Parathyroid adenoma (tissue), 2 donors: Measurements from ENCODE around the gene KCNH5.

Source experiments
- H2AFZ ChIP-seq: fragments of 300-600 bp; sonication (generic); one replicate; pipeline ENCODE4 v1.7.0; 2017; ENCODE audit warnings: antibody characterized with exemption, mild to moderate bottlenecking
- H3K27ac ChIP-seq: fragments of 300-600 bp; sonication (generic); one replicate; pipeline ENCODE4 v1.7.0; 2017
- H3K27me3 ChIP-seq: fragments of 300-600 bp; sonication (generic); one replicate; pipeline ENCODE4 v1.7.0; 2017; ENCODE audit warnings: low read length; ENCODE audit not compliant: control insufficient read depth, insufficient read depth
- H3K36me3 ChIP-seq: fragments of 300-600 bp; sonication (generic); one replicate; pipeline ENCODE4 v1.7.0; 2017; ENCODE audit warnings: low read length; ENCODE audit not compliant: control insufficient read depth, insufficient read depth
- H3K4me1 ChIP-seq: fragments of 300-600 bp; sonication (generic); one replicate; pipeline ENCODE4 v1.7.0; 2017; ENCODE audit warnings: control low read depth
- H3K4me2 ChIP-seq: fragments of 300-600 bp; sonication (generic); one replicate; pipeline ENCODE4 v1.7.0; 2017; ENCODE audit warnings: low read length
- H3K4me3 ChIP-seq: fragments of 300-600 bp; sonication (generic); one replicate; pipeline ENCODE4 v1.7.0; 2017; ENCODE audit warnings: low read depth, low read length
- H3K79me2 ChIP-seq: fragments of 300-600 bp; sonication (generic); one replicate; pipeline ENCODE4 v1.7.0; 2017; ENCODE audit warnings: control low read depth
- H3K9ac ChIP-seq: fragments of 300-600 bp; sonication (generic); one replicate; pipeline ENCODE4 v1.7.0; 2017; ENCODE audit warnings: mild to moderate bottlenecking
- H3K9me3 ChIP-seq: fragments of 300-600 bp; sonication (generic); one replicate; pipeline ENCODE4 v1.7.0; 2017; ENCODE audit warnings: low read length; ENCODE audit not compliant: control insufficient read depth
- CTCF ChIP-seq: fragments of 300-600 bp; sonication (generic); IDR thresholded peaks from one replicate; pipeline ENCODE4 v1.7.0; 2017; ENCODE audit warnings: antibody characterized with exemption, mild to moderate bottlenecking
- donor health status: primary hyperparathyroidism.

The KCNH5 gene

DNA sequence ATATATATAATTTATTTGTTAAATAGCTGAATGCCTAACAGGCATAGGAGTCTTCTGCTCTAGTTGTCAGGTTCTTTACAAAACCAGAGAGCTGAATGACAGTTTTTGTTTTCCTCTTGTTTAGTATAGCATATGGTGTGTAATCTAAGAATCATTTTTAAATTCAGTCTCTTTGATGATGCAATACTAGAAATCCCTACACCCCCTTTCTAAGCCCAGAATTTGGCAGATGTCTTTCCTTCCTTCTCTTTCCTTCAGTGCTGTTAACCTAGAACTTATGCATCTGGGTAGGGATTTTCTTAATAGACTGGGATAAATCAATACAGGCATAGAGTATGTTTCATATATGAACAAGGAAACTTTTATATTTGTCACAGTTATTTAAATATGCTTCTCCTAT lies 198.1 kb downstream of the KCNH5 start:
- Histone ChIP-seq H3K27me3 (no peaks in the 10 kb centered on the region), H3K4me1 (no peaks in the 10 kb centered on the region), H3K79me2 (no peaks in the 10 kb centered on the region), H2AFZ (no peak overlapping the region), H3K4me3 (no peak overlapping the region), H3K27ac (no peak overlapping the region), H3K36me3 (no peaks in the 10 kb centered on the region), H3K9me3 (no peaks in the 10 kb centered on the region), H3K4me2 (no peak overlapping the region), H3K9ac (no peak overlapping the region)
- TF ChIP-seq CTCF: no peak

GRCh38 chr14:62844546-62844945 lies 200.7 kb downstream of the KCNH5 start:
- H3K9me3 ChIP-seq: no peaks in the 10 kb centered on the region
- H3K4me2 ChIP-seq: no peak overlapping the region
- H3K27ac ChIP-seq: no peak overlapping the region
- no peaks in the 10 kb centered on the region for H3K27me3 ChIP-seq
- H3K36me3 ChIP-seq: no peaks in the 10 kb centered on the region
- H3K79me2 ChIP-seq: no peaks in the 10 kb centered on the region
- no peak overlapping the region for H3K4me3 ChIP-seq
- H2AFZ ChIP-seq: no peak overlapping the region
- TF ChIP-seq CTCF: no peak
- H3K4me1 ChIP-seq: no peaks in the 10 kb centered on the region
- H3K9ac ChIP-seq: no peak overlapping the region

GRCh38 chr14:62824086-62824485 lies 221.2 kb downstream of the KCNH5 start:
- no peaks in the 10 kb centered on the region for H3K27me3 ChIP-seq
- no peaks in the 10 kb centered on the region for H3K36me3 ChIP-seq

DNA sequence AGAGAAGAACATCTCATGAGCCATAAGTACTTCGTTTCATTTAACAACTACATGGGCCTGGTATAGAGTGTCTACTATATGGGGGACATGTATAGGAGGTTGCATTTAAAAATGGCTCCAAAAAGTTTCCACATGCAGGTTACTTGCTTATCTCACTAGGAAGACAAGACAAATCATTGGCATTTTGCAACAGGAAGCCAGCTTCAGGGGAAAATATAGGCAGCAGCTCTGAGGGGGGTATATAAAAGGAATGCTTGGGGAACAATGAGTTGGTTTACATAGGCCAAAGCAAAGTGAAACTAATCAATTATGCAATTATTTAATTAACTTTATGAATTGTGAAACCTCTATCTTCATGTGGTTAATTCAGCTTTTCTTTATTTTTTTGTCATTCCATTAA lies 225.3 kb downstream of the KCNH5 start:
- Histone ChIP-seq H3K27ac (no peak overlapping the region), H3K79me2 (no peaks in the 10 kb centered on the region), H3K27me3 (no peaks in the 10 kb centered on the region), H3K36me3 (no peaks in the 10 kb centered on the region), H3K4me1 (no peaks in the 10 kb centered on the region), H3K4me2 (no peak overlapping the region), H3K9ac (no peak overlapping the region), H2AFZ (no peak overlapping the region), H3K4me3 (no peak overlapping the region), H3K9me3 (no peaks in the 10 kb centered on the region)
- TF ChIP-seq CTCF: no peak

More at GRCh38 chr14:62824086-62824485, 221.2 kb downstream of the KCNH5 start:
- no peak overlapping the region for H3K4me2 ChIP-seq
- H3K4me3 ChIP-seq: no peak overlapping the region
- no peak overlapping the region for H3K9ac ChIP-seq
- no peaks in the 10 kb centered on the region for H3K9me3 ChIP-seq
- no peak overlapping the region for H3K27ac ChIP-seq
- TF ChIP-seq CTCF: no peak
- no peak overlapping the region for H2AFZ ChIP-seq
- H3K4me1 ChIP-seq: no peaks in the 10 kb centered on the region
- H3K79me2 ChIP-seq: no peaks in the 10 kb centered on the region

DNA sequence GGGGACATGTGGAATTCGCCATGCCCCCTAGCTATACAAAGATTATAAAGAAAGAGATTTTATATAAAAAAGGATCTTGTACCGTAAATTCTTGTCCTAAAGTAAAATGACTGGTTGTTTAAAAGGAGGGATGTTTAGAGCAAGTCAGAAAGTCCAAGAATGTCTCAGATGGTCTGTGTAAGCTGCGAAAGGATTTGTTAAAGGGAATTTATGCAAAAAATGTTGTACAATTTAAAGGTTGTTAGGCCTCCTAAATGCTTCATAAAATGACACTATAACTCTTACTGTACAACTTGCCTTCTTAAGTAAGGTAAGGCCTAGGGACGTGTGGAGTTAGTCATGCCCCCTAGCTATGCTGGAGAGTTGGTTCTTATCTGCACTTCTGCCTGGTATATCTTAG lies 237.6 kb downstream of the KCNH5 start:
- no peak overlapping the region for H3K27ac ChIP-seq
- no peak overlapping the region for H3K9ac ChIP-seq
- H2AFZ ChIP-seq: no peak overlapping the region
- no peaks in the 10 kb centered on the region for H3K4me1 ChIP-seq
- no peaks in the 10 kb centered on the region for H3K9me3 ChIP-seq
- H3K4me2 ChIP-seq: no peak overlapping the region
- no peaks in the 10 kb centered on the region for H3K27me3 ChIP-seq
- H3K4me3 ChIP-seq: no peak overlapping the region
- no peak for TF ChIP-seq CTCF
- no peaks in the 10 kb centered on the region for H3K36me3 ChIP-seq
- H3K79me2 ChIP-seq: no peaks in the 10 kb centered on the region
